NCI-H1436 (cell line): ENCODE measurements around the gene PRPF40B.
"Not testable (repeated sequence)": the region's sequence is repeated elsewhere in the genome, so short reads cannot be mapped to it uniquely, and the experiment has no call there.

Source experiments
- DNase-seq: peaks from one replicate; lab custom pipeline; 2025; lab: John Stamatoyannopoulos, UW

PRPF40B gene

GRCh38 chr12:49623142-49623904 lies at the start of gene PRPF40B:
Gene PRPF40B, plus strand, starts transcription at chr12:49623561. Its CDS starts 30 bp downstream, at chr12:49623591.
- peak; percentile 86 for DNase-seq

- no peak for DNase-seq
Measured at GRCh38 chr12:49577589-49578315, 45.6 kb upstream of the PRPF40B start.

DNA sequence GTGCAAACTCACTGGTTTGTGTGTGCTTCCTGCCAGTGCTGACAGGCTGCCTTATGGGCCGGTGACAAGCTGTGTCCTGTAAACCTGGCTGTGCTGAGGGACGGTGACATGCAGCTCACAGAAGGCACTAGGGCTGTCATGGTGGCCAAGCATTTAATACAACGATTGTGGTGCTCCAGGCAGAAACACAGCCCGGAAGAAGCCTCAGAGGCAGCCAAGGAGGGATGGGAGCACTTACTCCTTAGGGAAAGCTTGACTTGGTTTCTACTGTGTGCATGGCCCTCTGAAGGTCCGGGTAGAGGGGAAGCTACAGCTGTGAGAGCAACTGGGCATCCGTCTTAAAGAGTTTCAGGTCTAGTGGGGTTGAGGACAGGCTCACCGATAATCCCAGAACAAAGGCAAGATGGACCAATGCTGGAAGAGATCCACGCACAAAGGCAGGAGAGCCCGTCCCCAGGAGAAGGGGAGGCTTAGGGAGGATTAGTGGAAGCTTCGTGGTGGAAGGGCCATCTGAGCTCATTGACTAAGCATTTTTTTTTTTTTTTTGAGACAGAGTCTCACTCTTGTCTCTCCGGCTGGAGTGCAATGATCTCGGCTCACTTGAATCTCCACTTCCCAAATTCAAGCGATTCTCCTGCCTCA lies 44.8 kb upstream of the PRPF40B start:
- no peak for DNase-seq

DNA sequence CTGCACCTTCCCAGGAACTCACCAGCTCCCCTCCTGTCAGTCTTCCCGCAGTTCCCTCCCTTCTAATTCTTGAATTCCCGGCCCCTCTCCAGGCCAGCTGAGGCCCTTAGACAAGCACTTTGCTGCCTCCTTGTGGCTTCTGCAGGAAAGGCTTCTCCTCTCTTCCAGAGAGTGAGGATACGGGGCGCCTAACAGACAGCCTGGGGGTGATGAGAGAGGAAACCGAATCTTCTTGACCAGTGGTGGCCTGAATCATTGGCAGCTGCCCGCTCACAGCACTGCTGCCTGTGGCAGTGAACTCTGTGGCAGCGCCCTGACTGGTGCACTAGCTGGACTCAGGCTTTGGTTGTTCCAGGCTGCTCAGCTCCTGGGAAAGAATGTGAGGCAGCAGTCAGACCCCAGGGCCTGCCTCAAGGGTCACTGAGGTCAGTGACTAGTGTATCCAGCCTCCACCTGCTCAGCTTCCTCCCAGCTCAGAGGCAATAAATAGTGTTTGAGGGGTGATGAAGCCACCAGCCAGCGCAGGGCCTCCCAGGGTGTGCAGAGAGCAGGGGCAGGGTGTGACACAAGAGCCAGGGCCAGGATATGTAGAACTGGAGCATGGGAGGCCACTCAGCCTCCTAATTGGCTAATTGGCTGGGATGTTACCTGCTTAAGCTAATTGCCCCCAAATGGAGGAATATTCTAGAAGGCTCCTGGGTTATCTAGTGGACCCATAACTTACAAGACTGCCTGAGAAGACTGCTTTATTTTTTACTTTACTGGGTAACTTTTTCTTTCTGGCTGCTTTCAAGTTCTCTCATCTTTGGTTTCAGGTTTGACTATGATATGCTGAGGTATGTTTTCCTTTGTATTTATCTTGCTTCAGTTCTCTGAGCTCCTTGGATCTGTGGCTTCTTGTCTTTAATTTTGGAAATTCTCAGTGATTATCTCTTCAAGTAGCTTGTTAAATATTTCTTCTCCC lies 42.5 kb upstream of the PRPF40B start:
- peak; percentile 60 for DNase-seq

DNA sequence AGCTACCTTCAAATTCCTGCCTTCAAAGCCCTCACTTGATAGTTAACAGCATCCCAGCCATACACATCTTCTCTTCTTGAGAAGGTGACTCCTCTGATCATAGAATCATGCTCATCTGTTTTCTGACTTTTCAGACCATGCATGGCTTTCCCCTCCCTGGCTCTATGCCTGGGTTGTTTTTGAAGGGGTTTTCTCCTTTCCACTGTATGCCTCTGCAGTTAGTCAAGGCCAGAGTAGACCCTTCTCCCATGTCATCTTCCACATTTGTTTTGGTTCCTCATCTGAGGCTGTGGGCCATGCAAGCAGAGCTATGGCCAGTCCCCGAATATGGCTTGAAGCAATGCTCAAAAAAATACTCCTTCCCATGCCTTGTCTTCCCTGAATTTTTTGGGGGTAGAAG lies 41.2 kb upstream of the PRPF40B start:
- DNase-seq = no peak

DNA sequence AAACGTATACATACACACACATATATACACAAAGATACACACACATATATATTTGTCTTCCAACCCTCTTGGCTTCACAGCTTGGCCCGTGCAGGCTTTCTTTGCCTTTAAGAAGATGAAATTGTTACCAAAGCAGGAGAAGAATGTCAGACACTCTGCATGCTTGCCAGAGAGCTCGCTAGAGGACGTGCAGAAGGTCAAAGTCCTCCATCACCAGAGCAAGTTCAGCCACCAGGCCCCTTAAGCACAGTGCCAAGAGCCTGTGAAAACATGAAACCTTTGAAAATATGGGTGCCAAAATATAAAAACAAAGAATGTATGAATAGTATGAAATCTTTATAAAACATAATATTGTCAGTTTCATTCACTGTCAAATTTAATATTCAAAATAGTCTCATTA lies 40.5 kb upstream of the PRPF40B start:
- no peak for DNase-seq

DNA sequence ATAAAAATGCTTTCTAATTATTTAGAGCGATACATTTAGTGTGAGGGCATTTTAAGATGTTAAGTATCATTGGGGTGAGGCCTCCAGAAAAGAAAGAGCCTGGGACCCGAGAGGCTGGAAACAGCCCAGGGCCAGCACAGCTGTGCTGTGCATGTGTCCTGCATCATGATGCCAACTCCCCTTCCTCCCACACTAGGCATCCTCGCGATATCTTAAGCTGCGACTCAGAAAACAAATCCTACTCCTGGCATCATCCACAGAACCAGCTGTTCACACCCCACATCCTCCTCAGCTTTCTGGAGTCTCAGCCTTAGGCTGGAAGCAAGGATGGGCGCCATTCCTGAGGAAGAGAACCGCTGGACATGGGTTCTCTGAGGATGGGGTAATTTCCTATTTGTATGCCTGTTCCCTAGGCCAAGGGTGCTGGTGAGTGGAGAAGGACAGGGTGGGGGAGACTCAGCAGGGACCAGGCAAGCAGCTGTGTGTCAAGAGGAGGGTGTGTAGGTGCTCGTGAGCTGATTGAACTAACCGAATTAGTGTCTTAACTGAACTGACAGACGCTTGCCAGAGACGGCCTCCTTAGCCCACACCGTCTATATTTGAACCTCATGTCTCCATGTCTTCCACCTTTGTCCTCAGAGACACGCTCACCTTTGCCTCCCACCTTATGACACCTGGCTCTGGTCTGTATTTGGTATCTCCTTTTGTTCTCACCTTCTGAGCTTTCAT lies 39.8 kb upstream of the PRPF40B start:
- DNase-seq = no peak

DNA sequence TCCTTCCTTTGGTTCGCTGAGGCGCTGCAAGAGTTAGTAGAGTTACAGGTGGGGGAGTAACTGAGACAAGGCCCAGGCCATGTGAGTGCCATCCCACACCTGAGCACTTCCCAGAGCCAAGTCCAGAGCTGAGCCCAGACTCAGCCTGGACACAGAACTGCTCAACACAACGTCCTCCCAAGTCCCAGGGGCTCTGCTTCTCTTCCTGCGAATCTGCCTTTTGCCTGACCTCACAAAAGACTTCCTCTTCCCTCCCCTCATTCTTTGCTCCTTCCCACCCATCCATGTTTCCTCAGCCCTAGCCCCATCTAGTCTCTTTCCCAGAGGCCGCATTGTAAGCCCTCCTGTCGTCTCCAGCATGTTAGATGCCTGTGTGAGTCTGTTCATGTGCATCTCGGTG lies 38.8 kb upstream of the PRPF40B start:
- DNase-seq = no peak

GRCh38 chr12:49585477-49586459 lies 37.6 kb upstream of the PRPF40B start:
- no peak for DNase-seq

GRCh38 chr12:49587174-49587908 lies 36.0 kb upstream of the PRPF40B start:
- no peak for DNase-seq

- no peak for DNase-seq
Measured at GRCh38 chr12:49588281-49588680, 35.1 kb upstream of the PRPF40B start.

GRCh38 chr12:49588721-49589516 lies 34.4 kb upstream of the PRPF40B start:
- DNase-seq = no peak

DNA sequence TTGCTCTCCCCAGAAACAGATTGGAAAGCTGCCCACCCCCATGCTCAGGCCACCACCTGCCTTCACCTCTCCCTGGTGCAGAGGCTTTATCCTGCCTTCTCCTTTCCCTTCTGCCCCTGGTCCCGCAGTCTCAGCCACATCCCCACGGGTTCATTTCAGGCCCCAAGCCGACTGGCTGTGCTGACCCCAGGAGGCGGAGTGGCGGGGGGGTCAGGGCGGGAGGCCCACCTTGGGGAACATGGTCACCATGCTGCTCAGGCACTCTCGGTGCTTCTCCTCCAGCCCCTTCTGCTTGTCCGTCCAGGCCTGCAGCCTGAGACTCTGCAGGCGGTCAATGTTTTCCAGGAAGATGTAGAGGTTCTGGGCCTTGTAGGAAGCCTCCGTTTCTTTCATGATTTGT lies 24.8 kb upstream of the PRPF40B start:
- DNase-seq = no peak

- no peak for DNase-seq
Measured at GRCh38 chr12:49599961-49600360, 23.4 kb upstream of the PRPF40B start.

GRCh38 chr12:49603721-49604120 lies 19.6 kb upstream of the PRPF40B start:
- no peak for DNase-seq

DNA sequence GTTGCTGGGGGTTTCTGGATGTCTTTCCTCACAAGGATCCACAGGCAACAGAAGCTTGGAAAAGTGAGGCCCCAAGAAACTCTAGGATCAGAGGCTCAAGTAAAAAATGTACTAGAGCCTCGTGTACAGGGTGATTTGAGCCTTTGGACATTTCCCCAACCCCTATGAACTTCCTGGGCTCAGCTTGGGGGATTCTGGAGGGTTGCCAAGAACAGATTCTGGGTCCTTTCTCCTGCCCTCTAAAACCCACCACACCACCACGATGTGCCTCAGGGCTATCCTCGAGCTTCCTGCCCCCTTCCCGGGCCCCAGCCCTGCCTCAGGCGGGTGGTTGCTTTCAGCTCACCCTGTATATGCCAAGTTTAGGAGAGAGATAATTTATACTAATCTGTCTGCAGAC lies 18.5 kb upstream of the PRPF40B start:
- DNase-seq = no peak

DNA sequence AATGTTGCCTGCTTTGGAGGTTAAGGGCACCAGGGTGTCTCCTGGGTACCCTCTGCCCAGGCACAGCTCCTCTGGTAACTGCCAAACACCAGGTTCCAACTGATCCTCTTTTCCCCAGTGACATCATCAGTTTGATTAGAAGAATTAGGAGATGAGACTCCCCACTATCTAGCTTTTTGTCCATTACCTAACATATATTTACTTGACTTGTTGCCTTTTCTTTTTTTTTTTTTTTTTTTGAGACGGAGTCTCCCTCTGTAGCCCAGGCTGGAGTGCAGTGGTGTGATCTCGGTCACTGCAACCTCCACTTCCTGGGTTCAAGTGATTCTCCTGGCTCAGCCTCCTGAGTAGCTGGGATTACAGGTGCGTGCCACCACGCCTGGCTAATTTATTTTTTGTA lies 17.8 kb upstream of the PRPF40B start, which contains the start of gene FAM186B:
TSS of gene FAM186B (minus strand) at position 101 of the 400 bp plus-strand sequence. CDS start 162 bp downstream, outside the sequence.
- not testable (repeated sequence) for DNase-seq
